Fibroblast of lung (primary cell): ENCODE measurements around the gene XXYLT1. TPM values are rescaled to one million over a fixed set of nuclear protein-coding genes. Genes with fewer than 3 reads are reported as not detected.

ENCODE experiments used
- DNase-seq, 2 donors: peaks; one replicate each; pipeline versions ENCODE4 v3.0.0 to v3.0.0-alpha.2; 2010; ENCODE audit warnings: low read depth in 2 of 2
- H2AFZ ChIP-seq: 2 replicates; pipeline ENCODE4 v1.5.1; 2012; ENCODE audit warnings: low read length, control low read depth, inconsistent platforms
- H3K27ac ChIP-seq: 2 replicates; pipeline ENCODE4 v1.5.1; 2011; ENCODE audit warnings: low read length, control low read depth; ENCODE audit not compliant: insufficient read depth
- H3K27me3 ChIP-seq: 2 replicates; pipeline ENCODE4 v1.5.1; 2011; ENCODE audit warnings: mild to moderate bottlenecking, low read length; ENCODE audit not compliant: control insufficient read depth, insufficient read depth
- H3K36me3 ChIP-seq: 2 replicates; pipeline ENCODE4 v1.5.1; 2011; ENCODE audit warnings: low read length; ENCODE audit not compliant: control insufficient read depth, insufficient read depth
- H3K4me1 ChIP-seq: 2 replicates; pipeline ENCODE4 v1.5.1; 2011; ENCODE audit warnings: low read length; ENCODE audit not compliant: control insufficient read depth, insufficient read depth; ENCODE audit errors: extremely low read depth
- H3K4me2 ChIP-seq: 2 replicates; pipeline ENCODE4 v1.5.1; 2011; ENCODE audit warnings: low read length, control low read depth; ENCODE audit not compliant: insufficient read depth; ENCODE audit errors: extremely low read depth
- H3K4me3 ChIP-seq, 4 experiments: fragments of 200-600 bp in 1 of 4; sonication (generic) in 1 of 4; replicated peaks in 1 of 4; 2 replicates each; pipeline ENCODE4 v1.5.1; 2011 to 2016; ENCODE audit warnings: low read length in 4 of 4, low read depth in 3 of 4, mild to moderate bottlenecking in 3 of 4, control low read depth in 2 of 4, inconsistent platforms in 1 of 4, mixed read lengths in 1 of 4; ENCODE audit not compliant: insufficient read depth in 1 of 4; ENCODE audit errors: control extremely low read depth in 1 of 4
- H3K79me2 ChIP-seq: 2 replicates; pipeline ENCODE4 v1.5.1; 2012; ENCODE audit warnings: mild to moderate bottlenecking, low read length, inconsistent platforms; ENCODE audit not compliant: control insufficient read depth, insufficient read depth
- H3K9ac ChIP-seq: 2 replicates; pipeline ENCODE4 v1.5.1; 2011; ENCODE audit warnings: mild to moderate bottlenecking, low read length, control low read depth; ENCODE audit not compliant: insufficient read depth
- H3K9me3 ChIP-seq: 2 replicates; pipeline ENCODE4 v1.5.1; 2012; ENCODE audit warnings: low read depth, low read length; ENCODE audit not compliant: control insufficient read depth, insufficient read depth
- H4K20me1 ChIP-seq: 2 replicates; pipeline ENCODE4 v1.5.1; 2011; ENCODE audit warnings: low read length; ENCODE audit not compliant: control insufficient read depth, insufficient read depth; ENCODE audit errors: extremely low read depth
- CTCF ChIP-seq, 2 donors: IDR thresholded peaks in 1 of 2; conservative IDR thresholded peaks in 1 of 2; 1 replicate in 1 of 2; 2 replicates in 1 of 2; pipeline ENCODE4 v1.5.1; 2011 to 2012; ENCODE audit warnings: low read length in 2 of 2, control low read depth in 1 of 2, inconsistent platforms in 1 of 2, low read depth in 1 of 2, mild to moderate bottlenecking in 1 of 2
- EZH2 ChIP-seq: IDR thresholded peaks from 2 replicates; pipeline ENCODE4 v1.5.1; 2012; ENCODE audit warnings: low read length, control low read depth, mild to moderate bottlenecking; ENCODE audit errors: missing control alignments
- polyA plus RNA-seq, 2 donors: library from polyadenylated mRNA; depleted of rRNA in 1 of 2; stranded (reverse) in 1 of 2; unstranded in 1 of 2; fragments of >200 nt; gene quantifications; 2 replicates each; pipeline ENCODE4 v1.2.1, GENCODE V29; 2011 to 2012; ENCODE audit warnings: missing spikeins in 1 of 2
- total RNA-seq: library from RNA; depleted of rRNA; stranded (reverse); fragments of >200 nt; gene quantifications from 2 replicates; pipeline ENCODE4 v1.2.1, GENCODE V29; 2014

Gene XXYLT1
- total and polyA plus RNA-seq, 2 donors (not counting 1 experiment from before 2014, with no cell fraction given) = 12.4 to 18.5 TPM

- Histone ChIP-seq H3K9ac (no peak overlapping the region), H3K27me3 (no peaks in the 10 kb centered on the region), H3K4me3 (no peak overlapping the region), H3K36me3 (no peaks in the 10 kb centered on the region), H3K9me3 (no peaks in the 10 kb centered on the region), H3K79me2 (no peaks in the 10 kb centered on the region), H3K27ac (no peak overlapping the region), H4K20me1 (no peaks in the 10 kb centered on the region), H3K4me2 (no peak overlapping the region), H2AFZ (no peak overlapping the region), H3K4me1 (peaks cover 4% of the 10 kb centered on the region)
- TF ChIP-seq CTCF (conservative IDR thresholded peaks at IDR 0.05 in 1 of 2, IDR thresholded peaks at IDR 0.05 in 1 of 2; ENCODE audit: low read depth in 1 of 2, low read length in 2 of 2) (no peak), EZH2 (no peak)
- DNase-seq = peak; percentile 27 to 64
Observed at GRCh38 chr3:195128255-195129071, 142.5 kb downstream of the XXYLT1 start.

GRCh38 chr3:195126056-195126605 is 144.8 kb downstream of the XXYLT1 start:
- no peak for TF ChIP-seq EZH2
- no peak for TF ChIP-seq CTCF (conservative IDR thresholded peaks at IDR 0.05 in 1 of 2, IDR thresholded peaks at IDR 0.05 in 1 of 2; ENCODE audit: low read depth in 1 of 2, low read length in 2 of 2)
- no peak for DNase-seq
- no peaks in the 10 kb centered on the region for H4K20me1 ChIP-seq
- H3K27ac ChIP-seq = no peak overlapping the region
- no peak overlapping the region for H2AFZ ChIP-seq
- H3K36me3 ChIP-seq = no peaks in the 10 kb centered on the region
- H3K4me1 ChIP-seq = no peaks in the 10 kb centered on the region
- H3K9ac ChIP-seq = no peak overlapping the region
- H3K79me2 ChIP-seq = no peaks in the 10 kb centered on the region
- H3K4me2 ChIP-seq = no peak overlapping the region
- no peaks in the 10 kb centered on the region for H3K9me3 ChIP-seq
- no peaks in the 10 kb centered on the region for H3K27me3 ChIP-seq
- H3K4me3 ChIP-seq = no peak overlapping the region

- Histone ChIP-seq H3K27ac (no peak overlapping the region), H3K36me3 (peaks cover 2% of the 10 kb centered on the region), H4K20me1 (no peaks in the 10 kb centered on the region), H3K9me3 (no peaks in the 10 kb centered on the region), H3K4me2 (no peak overlapping the region), H3K4me1 (no peaks in the 10 kb centered on the region), H2AFZ (no peak overlapping the region), H3K27me3 (no peaks in the 10 kb centered on the region), H3K4me3 (no peak overlapping the region), H3K9ac (no peak overlapping the region), H3K79me2 (no peaks in the 10 kb centered on the region)
- no peak for DNase-seq
- no peak for TF ChIP-seq CTCF (conservative IDR thresholded peaks at IDR 0.05 in 1 of 2, IDR thresholded peaks at IDR 0.05 in 1 of 2; ENCODE audit: low read depth in 1 of 2, low read length in 2 of 2)
- TF ChIP-seq EZH2 = no peak
Observed at GRCh38 chr3:195125646-195126045, 145.3 kb downstream of the XXYLT1 start.
